ENCODE measurements around the gene TTC33.

GRCh38 chr5:40655138-40655537 lies 100.6 kb downstream of the TTC33 start:
- TF ChIP-seq POLR2A (IDR thresholded peaks at IDR 0.05) (no peak), CTCF (IDR thresholded peaks at IDR 0.05) (no peak), POLR2AphosphoS5 (IDR thresholded peaks at IDR 0.05) (no peak)
